Stromal cell of bone marrow (primary cell): Measurements from ENCODE around the gene RAD23B.
"Not testable (repeated sequence)": the region's sequence is repeated elsewhere in the genome, so short reads cannot be mapped to it uniquely, and the experiment has no call there.

Experiments used
- DNase-seq: peaks from one replicate; pipeline ENCODE4 v3.0.0-alpha.2; 2012; ENCODE audit warnings: low read depth

Gene RAD23B

GRCh38 chr9:107282759-107283622, at the start of gene RAD23B:
TSS of gene RAD23B (plus strand) at chr9:107283279. CDS start at chr9:107283630, 351 bp downstream.
- DNase-seq = peak; percentile 95

- no peak for DNase-seq
Observed at GRCh38 chr9:107235765-107236442, 47.2 kb upstream of the RAD23B start.

GRCh38 chr9:107237873-107238272, 45.2 kb upstream of the RAD23B start:
- no peak for DNase-seq

GRCh38 chr9:107239474-107239873, 43.6 kb upstream of the RAD23B start:
- DNase-seq = no peak

GRCh38 chr9:107240260-107240659, 42.8 kb upstream of the RAD23B start:
- no peak for DNase-seq

- no peak for DNase-seq
Observed at GRCh38 chr9:107242073-107243030, 40.7 kb upstream of the RAD23B start.

GRCh38 chr9:107243742-107244141, 39.3 kb upstream of the RAD23B start:
- DNase-seq = no peak

- no peak for DNase-seq
Observed at GRCh38 chr9:107246259-107247254, 36.5 kb upstream of the RAD23B start.

DNA sequence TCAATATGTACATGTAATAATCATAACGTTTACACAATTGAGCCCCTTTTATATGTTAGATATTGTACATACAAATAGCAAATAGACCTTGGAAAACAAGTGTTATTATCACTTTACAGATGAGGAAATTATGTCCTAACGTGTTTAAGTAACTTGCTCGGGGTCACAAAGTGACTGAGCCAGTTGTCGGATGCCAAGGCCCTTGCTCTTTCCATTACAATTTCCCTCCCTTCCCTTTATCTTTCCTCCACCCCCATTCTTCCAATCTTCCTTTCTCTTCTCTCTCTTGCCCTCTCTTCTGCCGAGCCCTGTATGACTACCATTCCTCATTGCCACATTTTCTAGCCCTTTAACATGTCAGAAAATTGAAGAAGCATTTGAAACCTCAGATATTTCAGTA, 34.4 kb upstream of the RAD23B start:
- DNase-seq = no peak

DNA sequence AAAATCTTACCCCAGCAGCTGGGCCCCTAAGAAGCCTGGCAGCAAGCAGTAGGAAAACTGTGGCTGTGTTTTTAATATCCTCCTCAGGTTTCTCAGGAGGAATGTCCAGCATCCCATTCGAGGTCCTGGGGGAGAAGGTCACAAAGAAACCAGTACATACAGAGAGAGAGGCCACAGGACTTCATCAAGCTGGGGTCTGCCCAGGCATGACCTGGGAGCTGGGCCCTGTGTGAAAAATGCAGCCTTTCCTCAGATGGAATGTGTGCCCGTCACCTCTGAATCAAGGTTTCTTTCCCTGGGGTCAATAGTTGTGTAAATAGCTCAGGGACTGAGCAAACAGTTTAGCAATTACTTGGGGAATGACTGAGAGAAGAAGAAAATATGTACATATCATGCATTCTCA, 33.9 kb upstream of the RAD23B start:
- DNase-seq = no peak

DNA sequence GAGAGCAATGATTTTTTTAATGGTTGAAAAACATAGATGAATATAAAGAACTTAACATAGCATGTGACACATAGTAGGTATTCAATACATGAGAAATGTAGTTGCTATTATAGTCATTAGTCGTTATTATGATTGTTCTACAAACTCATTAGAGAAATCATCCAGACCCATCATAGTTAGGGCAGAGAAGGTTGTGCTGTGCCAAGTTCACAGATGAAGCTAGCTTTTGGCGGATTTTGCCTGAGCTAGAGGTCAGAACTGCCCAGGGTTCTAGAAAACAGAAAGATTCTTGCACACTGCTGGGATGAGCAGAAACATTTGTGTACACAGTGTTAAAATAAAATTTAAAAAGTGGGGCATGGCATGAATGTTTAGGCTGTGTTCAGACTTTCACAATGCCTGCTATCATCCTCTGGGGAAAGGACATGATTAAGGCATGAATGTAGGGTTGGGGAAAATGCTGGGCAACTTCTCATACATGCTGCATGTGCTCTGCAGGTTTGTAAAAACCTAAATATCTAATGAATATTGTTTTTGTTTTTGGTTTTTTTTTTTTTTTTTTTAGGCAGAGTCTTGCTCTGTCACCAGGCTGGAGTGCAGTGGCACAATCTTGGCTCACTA, 33.3 kb upstream of the RAD23B start:
- DNase-seq = no peak

- no peak for DNase-seq
Observed at GRCh38 chr9:107251756-107252322, 31.2 kb upstream of the RAD23B start.

DNA sequence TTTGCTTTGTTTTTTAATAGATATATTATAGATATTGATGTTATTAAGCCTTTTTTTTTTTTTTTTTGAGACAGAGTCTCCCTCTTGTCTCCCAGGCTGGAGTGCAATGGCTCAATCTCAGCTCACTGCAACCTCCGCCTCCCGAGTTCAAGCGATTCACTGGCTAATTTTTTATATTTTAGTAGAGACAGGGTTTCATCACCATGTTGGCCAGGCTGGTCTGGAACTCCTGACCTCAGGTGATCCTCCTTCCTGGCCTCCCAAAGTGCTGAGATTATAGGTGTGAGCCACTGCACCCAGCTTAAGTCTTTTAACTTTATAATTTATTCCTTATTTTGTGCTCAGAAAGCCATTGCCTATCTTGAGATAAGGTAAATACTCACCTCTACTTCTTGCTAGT, 24.2 kb upstream of the RAD23B start:
- DNase-seq = no peak

DNA sequence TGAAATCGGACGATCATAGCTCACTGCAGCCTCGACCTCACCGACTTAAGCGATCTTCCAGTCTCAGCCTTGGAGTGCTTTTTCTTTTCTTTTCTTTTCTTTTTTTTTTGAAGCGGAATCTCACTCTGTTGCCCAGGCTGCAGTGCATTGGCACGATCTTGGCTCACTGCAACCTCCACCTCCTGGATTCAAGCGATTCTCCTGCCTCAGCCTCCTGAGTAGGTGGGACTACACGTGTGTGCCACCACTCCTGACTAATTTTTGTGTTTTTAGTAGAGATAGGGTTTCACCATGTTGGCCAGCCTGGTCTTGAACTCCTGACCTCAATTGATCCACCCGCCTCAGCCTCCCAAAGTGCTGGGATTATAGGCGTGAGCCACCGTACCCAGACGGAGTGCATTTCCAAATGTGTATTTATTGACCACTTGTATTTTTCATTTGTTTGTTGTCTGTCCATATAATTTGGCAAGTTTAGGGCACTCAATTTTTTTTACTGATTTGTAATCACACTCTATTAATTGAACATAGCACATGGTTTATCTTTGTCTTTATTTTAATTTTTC, 23.2 kb upstream of the RAD23B start:
- not testable (repeated sequence) for DNase-seq

DNA sequence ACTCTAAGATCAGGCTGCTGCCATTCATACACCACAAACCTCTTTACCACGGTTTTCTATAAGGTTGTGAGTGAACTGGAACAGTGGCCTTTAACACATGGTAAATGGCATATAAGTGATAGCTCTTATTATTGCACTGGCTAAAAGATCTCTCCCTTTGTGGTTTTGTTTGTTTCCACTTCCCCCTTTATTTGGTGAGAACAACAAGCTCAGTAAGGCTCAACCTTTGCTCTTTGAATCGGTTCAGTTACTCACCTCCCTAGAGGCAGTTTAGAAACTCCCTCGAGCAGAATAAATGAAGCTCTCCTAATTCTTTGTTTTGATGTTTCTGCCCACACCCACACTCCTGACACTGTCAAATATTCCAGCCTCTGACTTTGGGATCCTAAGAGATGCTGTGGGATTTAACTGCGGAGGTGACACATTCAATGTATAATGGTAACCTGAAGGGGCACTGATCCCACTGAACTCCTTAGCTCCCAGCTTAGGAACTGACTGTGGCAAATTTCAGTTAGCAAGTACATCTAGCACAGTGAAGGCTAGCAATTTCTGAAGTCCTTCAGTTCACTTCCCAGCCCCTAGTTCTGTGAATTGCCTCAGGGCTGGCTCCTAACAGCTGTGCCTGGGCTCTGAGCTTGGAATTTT, 22.5 kb upstream of the RAD23B start:
- no peak for DNase-seq

DNA sequence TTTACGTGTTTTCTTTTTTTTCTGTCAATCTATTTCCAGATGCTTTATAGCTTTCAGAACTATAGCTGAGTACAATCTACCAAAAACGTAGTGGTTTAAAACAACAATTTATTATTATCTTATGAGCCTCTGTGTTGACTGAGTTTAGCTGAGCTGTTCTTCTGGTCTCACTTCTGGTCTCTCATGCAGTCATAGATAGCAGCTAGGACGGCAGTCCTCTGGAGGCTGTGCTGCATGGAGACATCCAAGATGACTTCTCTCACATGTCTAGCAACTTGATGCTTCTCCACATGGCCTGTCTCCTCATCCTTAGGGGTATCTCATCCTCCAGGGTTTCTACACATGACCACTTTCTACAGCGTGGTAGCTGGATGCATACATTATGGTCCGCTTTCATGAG, 22.0 kb upstream of the RAD23B start:
- no peak for DNase-seq

DNA sequence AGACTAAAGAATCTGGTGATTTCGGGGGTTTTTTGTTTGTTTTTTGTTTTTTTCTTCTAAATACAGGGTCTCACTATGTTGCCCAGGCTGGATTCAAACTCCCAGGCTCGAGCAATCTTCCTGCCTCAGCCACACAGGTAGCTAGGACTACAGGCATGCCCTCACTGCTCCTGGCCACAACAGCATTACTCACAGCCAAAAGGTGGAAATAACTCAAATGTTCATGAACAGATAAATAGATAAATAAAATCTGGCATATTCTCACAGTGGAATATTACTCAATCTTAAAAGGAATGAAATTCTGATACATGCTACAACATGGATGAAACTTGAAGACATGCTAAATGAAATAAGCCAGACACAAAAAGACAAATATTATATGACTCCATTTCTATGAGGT, 19.8 kb upstream of the RAD23B start:
- no peak for DNase-seq

GRCh38 chr9:107266624-107267368, 16.3 kb upstream of the RAD23B start:
- DNase-seq = no peak

DNA sequence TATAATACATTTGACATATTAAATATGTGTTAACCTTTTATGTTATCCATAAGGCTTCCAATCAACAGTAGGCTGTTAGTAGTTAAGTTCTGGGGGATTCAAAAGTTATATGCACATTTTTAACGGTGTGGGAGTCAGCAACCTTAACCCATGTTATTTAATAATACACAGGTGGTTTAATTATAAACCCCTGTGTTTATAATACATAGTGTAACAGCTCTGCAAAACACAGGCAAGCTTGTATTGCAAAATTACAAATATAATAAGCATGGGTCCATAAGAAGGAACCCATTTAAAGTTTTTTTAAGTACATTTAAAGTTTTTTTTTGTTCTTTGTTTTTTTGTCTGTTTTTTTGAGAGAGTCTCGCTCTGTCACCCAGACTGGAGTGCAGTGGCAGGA, 14.5 kb upstream of the RAD23B start:
- DNase-seq = no peak
